OCI-LY1 (cell line): ENCODE data around the gene ACVR1.

Experiments
- H2AFZ ChIP-seq: fragments of 200-600 bp; sonication (generic), shearing (Covaris generic); 2 replicates; pipeline ENCODE4 v1.6.0; 2014; ENCODE audit warnings: antibody characterized with exemption, mild to moderate bottlenecking, low read length
- H3F3A ChIP-seq: fragments of 200-600 bp; sonication (generic), shearing (Covaris generic); 2 replicates; pipeline ENCODE4 v1.6.0; 2014; ENCODE audit warnings: mild to moderate bottlenecking, antibody characterized with exemption, low read length, moderate library complexity; ENCODE audit not compliant: insufficient read depth
- H3K27ac ChIP-seq: fragments of 200-600 bp; sonication (generic); 2 replicates; pipeline ENCODE4 v1.5.1; 2014; ENCODE audit warnings: low read length, mixed run types, mild to moderate bottlenecking, low read depth; ENCODE audit not compliant: poor library complexity, severe bottlenecking
- H3K27me3 ChIP-seq: fragments of 200-600 bp; sonication (generic); 2 replicates; pipeline ENCODE4 v1.6.0; 2014; ENCODE audit warnings: antibody characterized with exemption, mild to moderate bottlenecking, low read length, moderate library complexity; ENCODE audit not compliant: insufficient read depth
- H3K36me3 ChIP-seq: fragments of 200-600 bp; sonication (generic); 2 replicates; pipeline ENCODE4 v1.6.1; 2014; ENCODE audit warnings: mild to moderate bottlenecking, antibody characterized with exemption, low read length, moderate library complexity, mixed read lengths; ENCODE audit not compliant: insufficient read depth
- H3K4me1 ChIP-seq: fragments of 200-600 bp; sonication (generic); 2 replicates; pipeline ENCODE4 v1.5.1; 2014; ENCODE audit warnings: mild to moderate bottlenecking, low read length, moderate library complexity; ENCODE audit not compliant: insufficient read depth, severe bottlenecking
- H3K4me2 ChIP-seq: fragments of 200-600 bp; sonication (generic), shearing (Covaris generic); 2 replicates; pipeline ENCODE4 v1.6.1; 2014; ENCODE audit warnings: low read length
- H3K4me3 ChIP-seq: fragments of 200-600 bp; sonication (generic); 2 replicates; pipeline ENCODE4 v1.5.1; 2014; ENCODE audit warnings: low read length, low read depth, mild to moderate bottlenecking, mixed read lengths; ENCODE audit not compliant: poor library complexity, severe bottlenecking
- H3K79me2 ChIP-seq: fragments of 200-600 bp; shearing (Covaris generic); 2 replicates; pipeline ENCODE4 v1.6.1; 2016; ENCODE audit warnings: mixed run types, low read length, mixed read lengths; ENCODE audit not compliant: insufficient read depth
- H3K9ac ChIP-seq: fragments of 200-600 bp; sonication (generic), shearing (Covaris generic); 2 replicates; pipeline ENCODE4 v1.6.1; 2014; ENCODE audit warnings: mild to moderate bottlenecking, low read length, mixed read lengths
- H3K9me2 ChIP-seq: fragments of 200-600 bp; sonication (generic), shearing (Covaris generic); 2 replicates; pipeline ENCODE4 v1.6.1; 2014; ENCODE audit warnings: low read depth, mild to moderate bottlenecking, low read length, mixed read lengths
- H3K9me3 ChIP-seq: fragments of 200-600 bp; shearing (Covaris generic); 2 replicates; pipeline ENCODE4 v1.6.1; 2014; ENCODE audit warnings: low read length, mixed read lengths
- H4K20me1 ChIP-seq: fragments of 200-600 bp; sonication (generic), shearing (Covaris generic); 2 replicates; pipeline ENCODE4 v1.6.0; 2016; ENCODE audit warnings: mild to moderate bottlenecking, low read length; ENCODE audit not compliant: insufficient read depth
- CTCF ChIP-seq: fragments of 200-600 bp; sonication (generic), shearing (Covaris generic); IDR thresholded peaks from 2 replicates; pipeline ENCODE4 v1.5.1; 2017; ENCODE audit warnings: mild to moderate bottlenecking, antibody characterized with exemption, low read length, moderate library complexity, mixed read lengths
- EZH2 ChIP-seq: fragments of 200-600 bp; sonication (generic), shearing (Covaris generic); IDR thresholded peaks from 2 replicates; pipeline ENCODE4 v1.8.0; 2017; ENCODE audit warnings: borderline replicate concordance, mixed run types, mild to moderate bottlenecking, antibody characterized with exemption, low read length, moderate library complexity, mixed read lengths

ACVR1 gene

DNA sequence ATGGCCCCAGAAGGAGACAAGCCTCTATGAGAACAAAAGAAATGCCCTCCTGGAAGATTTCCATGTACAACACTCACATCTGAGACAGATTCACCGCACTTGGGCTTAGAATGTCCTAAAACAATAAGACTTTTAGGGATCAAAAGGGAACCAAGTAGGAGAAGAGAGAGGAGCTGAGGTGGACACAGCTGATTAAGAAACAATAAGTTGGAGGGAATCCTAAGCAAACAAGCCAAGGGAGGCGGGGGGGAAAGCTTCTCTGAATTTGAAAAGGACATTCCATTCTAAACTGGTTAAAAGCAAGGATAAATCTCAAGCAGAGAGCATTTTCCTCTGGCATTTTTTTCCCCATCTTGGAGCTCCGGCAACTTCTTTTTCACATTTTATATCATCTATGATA is 9.9 kb downstream of the ACVR1 start:
- Histone ChIP-seq H2AFZ (no peak overlapping the region), H3F3A (no peaks in the 10 kb centered on the region), H3K9ac (no peak overlapping the region), H4K20me1 (no peaks in the 10 kb centered on the region), H3K79me2 (no peaks in the 10 kb centered on the region), H3K27ac (no peak overlapping the region), H3K4me3 (no peak overlapping the region), H3K9me2 (no peaks in the 10 kb centered on the region), H3K27me3 (no peaks in the 10 kb centered on the region), H3K36me3 (no peaks in the 10 kb centered on the region), H3K4me1 (no peaks in the 10 kb centered on the region), H3K4me2 (no peak overlapping the region), H3K9me3 (no peaks in the 10 kb centered on the region)
- TF ChIP-seq CTCF (no peak), EZH2 (no peak)

GRCh38 chr2:157864857-157865430 is 11.2 kb downstream of the ACVR1 start:
- Histone ChIP-seq H3K9me3 (no peaks in the 10 kb centered on the region), H3K27ac (no peak overlapping the region), H3K4me3 (no peak overlapping the region), H3K4me1 (no peaks in the 10 kb centered on the region), H3K9ac (no peak overlapping the region), H2AFZ (no peak overlapping the region), H3K9me2 (no peaks in the 10 kb centered on the region), H4K20me1 (no peaks in the 10 kb centered on the region), H3F3A (no peaks in the 10 kb centered on the region), H3K4me2 (no peak overlapping the region), H3K79me2 (no peaks in the 10 kb centered on the region), H3K27me3 (no peaks in the 10 kb centered on the region), H3K36me3 (no peaks in the 10 kb centered on the region)
- no peak for TF ChIP-seq EZH2
- TF ChIP-seq CTCF = no peak

DNA sequence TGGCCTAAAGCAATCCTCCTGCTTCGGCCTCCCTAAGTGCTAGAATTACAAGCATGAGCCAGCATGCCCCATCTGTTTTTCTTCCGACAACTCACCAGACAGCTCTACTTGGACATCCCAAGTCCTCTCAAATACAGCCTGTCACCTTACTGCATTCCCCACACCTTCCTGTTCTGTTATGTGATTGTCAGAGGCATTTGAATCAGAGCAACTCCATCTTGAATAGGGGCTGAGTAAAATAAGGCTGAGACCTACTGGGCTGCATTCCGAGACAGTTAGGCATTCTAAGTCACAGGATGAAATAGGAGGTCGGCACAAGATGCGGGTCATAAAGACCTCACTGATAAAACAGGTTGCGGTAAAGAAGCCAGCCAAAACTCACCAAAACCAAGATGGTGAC is 17.3 kb downstream of the ACVR1 start:
- Histone ChIP-seq H3K9me2 (no peaks in the 10 kb centered on the region), H3K9me3 (no peaks in the 10 kb centered on the region), H3K27ac (no peak overlapping the region), H3K79me2 (no peaks in the 10 kb centered on the region), H3F3A (no peaks in the 10 kb centered on the region), H3K36me3 (no peaks in the 10 kb centered on the region), H3K4me2 (no peak overlapping the region), H3K4me1 (no peaks in the 10 kb centered on the region), H2AFZ (no peak overlapping the region), H4K20me1 (no peaks in the 10 kb centered on the region), H3K4me3 (no peak overlapping the region), H3K27me3 (no peaks in the 10 kb centered on the region), H3K9ac (no peak overlapping the region)
- no peak for TF ChIP-seq CTCF
- TF ChIP-seq EZH2 = no peak
